NCI-H748 (cell line): ENCODE data around the gene DISC1.
"Not testable (repeated sequence)": the region's sequence is repeated elsewhere in the genome, so short reads cannot be mapped to it uniquely, and the experiment has no call there.

ENCODE experiments used
- DNase-seq: peaks from one replicate; lab custom pipeline; 2025; ENCODE audit not compliant: unreplicated experiment; lab: John Stamatoyannopoulos, UW

Gene DISC1

GRCh38 chr1:231872461-231872910 lies 245.9 kb downstream of the DISC1 start:
- no peak for DNase-seq

- no peak for DNase-seq
Observed at GRCh38 chr1:231878737-231879136, 252.1 kb downstream of the DISC1 start.

- DNase-seq = no peak
Observed at GRCh38 chr1:231879296-231879695, 252.7 kb downstream of the DISC1 start.

GRCh38 chr1:231882333-231882732 lies 255.7 kb downstream of the DISC1 start:
- no peak for DNase-seq

- no peak for DNase-seq
Observed at GRCh38 chr1:231882790-231883189, 256.2 kb downstream of the DISC1 start.

GRCh38 chr1:231883382-231883781 lies 256.8 kb downstream of the DISC1 start:
- DNase-seq = peak; percentile 42

- no peak for DNase-seq
Observed at GRCh38 chr1:231885209-231885854, 258.7 kb downstream of the DISC1 start.

GRCh38 chr1:231887166-231887565 lies 260.6 kb downstream of the DISC1 start:
- DNase-seq = no peak

GRCh38 chr1:231887866-231888265 lies 261.3 kb downstream of the DISC1 start:
- no peak for DNase-seq

GRCh38 chr1:231890791-231891190 lies 264.2 kb downstream of the DISC1 start:
- DNase-seq = no peak

GRCh38 chr1:231893400-231894102 lies 267.0 kb downstream of the DISC1 start:
- no peak for DNase-seq

- DNase-seq = no peak
Observed at GRCh38 chr1:231896806-231897205, 270.2 kb downstream of the DISC1 start.

GRCh38 chr1:231899046-231899445 lies 272.5 kb downstream of the DISC1 start:
- no peak for DNase-seq

- DNase-seq = no peak
Observed at GRCh38 chr1:231899713-231900435, 273.3 kb downstream of the DISC1 start.

- no peak for DNase-seq
Observed at GRCh38 chr1:231903586-231904081, 277.0 kb downstream of the DISC1 start.

GRCh38 chr1:231907310-231907709 lies 280.7 kb downstream of the DISC1 start:
- not testable (repeated sequence) for DNase-seq

GRCh38 chr1:231913493-231913892 lies 286.9 kb downstream of the DISC1 start:
- no peak for DNase-seq

GRCh38 chr1:231918239-231919015 lies 291.8 kb downstream of the DISC1 start:
- DNase-seq = no peak

GRCh38 chr1:231919239-231919885 lies 292.8 kb downstream of the DISC1 start:
- DNase-seq = no peak

- no peak for DNase-seq
Observed at GRCh38 chr1:231919886-231920285, 293.3 kb downstream of the DISC1 start.
